Measurements from ENCODE around the gene HMG20A.

HMG20A gene

GRCh38 chr15:77525907-77526594, 105.4 kb downstream of the HMG20A start:
- FAIRE-seq: no peak

GRCh38 chr15:77526595-77527163, 106.0 kb downstream of the HMG20A start:
- no peak for FAIRE-seq

- FAIRE-seq: no peak
These were observed 106.6 kb downstream of the HMG20A start for GRCh38 chr15:77527164-77527778.

GRCh38 chr15:77527831-77528231, 107.1 kb downstream of the HMG20A start:
- no peak for FAIRE-seq

GRCh38 chr15:77528290-77528967, 107.7 kb downstream of the HMG20A start:
- no peak for FAIRE-seq

GRCh38 chr15:77528968-77529319, 108.3 kb downstream of the HMG20A start:
- FAIRE-seq: no peak

GRCh38 chr15:77529394-77530159, 108.9 kb downstream of the HMG20A start:
- FAIRE-seq: no peak

GRCh38 chr15:77530576-77530975, 109.9 kb downstream of the HMG20A start:
- no peak for FAIRE-seq

- no peak for FAIRE-seq
These were observed 110.7 kb downstream of the HMG20A start for GRCh38 chr15:77531191-77532000.

GRCh38 chr15:77532067-77532710, 111.5 kb downstream of the HMG20A start:
- FAIRE-seq: no peak

GRCh38 chr15:77532846-77533245, 112.2 kb downstream of the HMG20A start:
- FAIRE-seq: no peak

GRCh38 chr15:77533578-77534430, 113.1 kb downstream of the HMG20A start:
- no peak for FAIRE-seq
